NCI-H187 (cell line): ENCODE data around the gene APBA1.
"Not testable (repeated sequence)": the region's sequence is repeated elsewhere in the genome, so short reads cannot be mapped to it uniquely, and the experiment has no call there.

ENCODE experiments used
- DNase-seq, 2 experiments: peaks; one replicate each; lab custom pipeline; 2025; lab: John Stamatoyannopoulos, UW

The APBA1 gene

GRCh38 chr9:69605406-69605805 lies 66.8 kb downstream of the APBA1 start:
- DNase-seq: no peak

DNA sequence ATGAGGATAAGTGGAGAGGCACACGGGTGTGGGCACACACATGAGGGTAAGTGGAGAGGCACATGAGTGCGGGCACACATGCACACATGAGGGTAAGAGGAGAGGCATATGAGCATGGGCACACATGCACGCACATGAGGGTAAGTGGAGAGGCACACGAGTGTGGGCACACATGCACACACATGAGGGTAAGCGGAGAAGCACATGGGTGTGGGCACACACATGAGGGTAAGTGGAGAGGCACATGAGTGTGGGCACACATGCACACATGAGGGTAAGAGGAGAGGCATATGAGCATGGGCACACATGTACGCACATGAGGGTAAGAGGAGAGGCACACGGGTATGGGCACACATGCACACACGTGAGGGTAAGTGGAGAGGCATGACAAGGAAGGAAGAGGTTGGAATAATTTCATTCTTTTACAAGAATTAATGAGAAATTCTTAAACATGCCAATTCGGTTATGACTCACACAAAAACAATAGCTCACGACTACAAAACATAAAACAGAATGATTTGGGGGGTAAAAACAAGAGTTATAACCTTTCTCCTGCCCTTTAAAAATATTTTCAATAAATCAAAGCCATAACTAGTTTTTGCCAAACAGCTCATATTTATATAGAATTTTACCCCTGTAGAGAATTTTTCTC lies 67.5 kb downstream of the APBA1 start:
- DNase-seq: no peak

GRCh38 chr9:69603656-69604055 lies 68.5 kb downstream of the APBA1 start:
- DNase-seq: no peak

DNA sequence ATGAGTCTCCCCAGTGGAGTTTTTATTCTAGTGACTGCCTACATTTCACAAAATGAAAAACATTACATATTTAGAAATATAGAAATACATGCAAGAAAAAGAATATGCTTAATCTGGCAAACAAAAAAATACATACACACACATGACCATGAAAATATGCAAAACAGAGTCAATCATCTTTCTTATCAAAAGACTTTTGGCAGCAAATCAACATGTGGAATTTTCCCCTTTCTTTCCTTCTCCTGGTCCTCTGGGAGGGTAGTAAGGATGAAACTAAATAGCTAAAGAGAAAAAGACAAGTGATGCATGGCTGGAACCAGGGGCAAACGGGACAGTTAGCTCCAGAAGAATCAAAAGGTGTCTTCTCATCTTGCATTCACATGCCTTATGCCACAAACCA lies 69.4 kb downstream of the APBA1 start:
- no peak for DNase-seq

DNA sequence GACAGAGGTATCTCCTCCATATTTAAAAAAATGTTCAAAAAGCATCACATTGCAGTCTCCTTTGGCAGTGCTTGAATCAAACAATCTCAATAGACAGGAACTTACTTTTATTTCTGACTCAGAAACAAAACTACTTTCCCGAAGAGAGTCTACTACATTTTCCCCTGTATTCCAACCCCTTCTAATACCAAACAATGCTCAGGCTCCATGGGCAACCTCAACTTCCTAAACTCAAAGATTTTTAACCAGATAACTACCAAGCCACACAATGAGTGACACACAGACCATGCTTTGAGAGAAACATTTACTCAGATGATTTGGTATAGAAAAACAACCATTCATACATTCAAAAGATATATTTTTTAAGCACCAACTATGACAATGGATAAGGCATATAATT lies 70.5 kb downstream of the APBA1 start:
- no peak for DNase-seq

GRCh38 chr9:69600314-69601047 lies 71.7 kb downstream of the APBA1 start:
- DNase-seq: no peak

- no peak for DNase-seq
These were observed 72.8 kb downstream of the APBA1 start for GRCh38 chr9:69599232-69599971.

DNA sequence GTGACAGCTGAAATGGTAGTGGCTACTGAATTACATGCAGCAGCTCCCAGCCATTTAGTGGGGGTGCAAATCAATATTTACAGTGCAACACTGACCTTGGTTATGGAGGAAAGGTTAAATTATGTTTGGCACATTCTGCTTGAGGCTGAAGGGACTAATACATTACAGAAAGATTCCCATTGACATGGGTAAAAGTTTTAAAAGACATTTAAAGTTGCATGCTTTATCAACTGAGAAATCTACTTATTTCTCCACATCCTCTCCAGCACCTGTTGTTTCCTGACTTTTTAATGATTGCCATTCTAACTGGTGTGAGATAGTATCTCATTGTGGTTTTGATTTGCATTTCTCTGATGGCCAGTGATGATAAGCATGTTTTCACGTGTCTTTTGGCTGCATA lies 75.3 kb downstream of the APBA1 start:
- DNase-seq: not testable (repeated sequence)

- DNase-seq: no peak
These were observed 78.0 kb downstream of the APBA1 start for GRCh38 chr9:69594180-69594579.

GRCh38 chr9:69593756-69594155 lies 78.4 kb downstream of the APBA1 start:
- DNase-seq: no peak

GRCh38 chr9:69593301-69593700 lies 78.9 kb downstream of the APBA1 start:
- no peak for DNase-seq

DNA sequence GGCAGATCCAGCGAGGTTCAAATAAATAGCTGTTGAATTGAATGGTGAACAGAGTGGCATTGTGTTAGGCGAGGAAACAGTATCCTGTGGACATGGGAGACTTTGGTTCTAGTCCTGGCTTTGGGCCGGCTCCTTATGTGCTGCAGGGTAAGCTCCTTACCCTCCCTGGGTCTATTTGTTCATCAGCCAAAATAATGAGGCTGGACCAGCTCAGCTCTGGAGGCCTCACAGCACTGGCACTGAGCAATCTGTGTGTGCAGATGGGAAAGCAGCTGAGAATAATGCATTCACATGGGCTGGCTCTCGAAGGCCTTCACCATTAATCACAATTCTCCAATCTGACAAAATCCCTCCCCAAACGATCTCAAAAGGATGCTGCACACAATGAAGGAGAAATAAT lies 81.9 kb downstream of the APBA1 start:
- DNase-seq: no peak

GRCh38 chr9:69589156-69589555 lies 83.0 kb downstream of the APBA1 start:
- DNase-seq: no peak

DNA sequence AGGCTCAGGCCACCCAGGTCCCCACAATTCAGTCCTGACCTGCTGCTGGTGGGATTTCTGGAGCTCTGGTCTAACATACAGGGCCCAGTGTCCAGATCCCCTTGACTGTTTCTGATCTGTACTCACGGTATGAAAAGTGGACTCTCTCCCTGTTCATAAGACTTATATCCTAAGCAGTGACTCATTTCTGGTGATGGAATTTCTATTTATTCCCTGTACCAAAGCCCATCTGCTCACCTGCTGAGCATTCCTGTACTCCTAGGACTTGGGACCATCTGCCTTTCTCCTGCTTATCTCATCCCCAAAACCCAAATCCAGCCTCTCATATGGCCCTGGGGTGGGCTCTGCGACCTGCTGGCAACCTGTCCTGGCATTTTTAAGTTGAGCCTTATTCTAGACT lies 86.6 kb downstream of the APBA1 start:
- DNase-seq: no peak

- DNase-seq: no peak
These were observed 87.4 kb downstream of the APBA1 start for GRCh38 chr9:69584759-69585158.

DNA sequence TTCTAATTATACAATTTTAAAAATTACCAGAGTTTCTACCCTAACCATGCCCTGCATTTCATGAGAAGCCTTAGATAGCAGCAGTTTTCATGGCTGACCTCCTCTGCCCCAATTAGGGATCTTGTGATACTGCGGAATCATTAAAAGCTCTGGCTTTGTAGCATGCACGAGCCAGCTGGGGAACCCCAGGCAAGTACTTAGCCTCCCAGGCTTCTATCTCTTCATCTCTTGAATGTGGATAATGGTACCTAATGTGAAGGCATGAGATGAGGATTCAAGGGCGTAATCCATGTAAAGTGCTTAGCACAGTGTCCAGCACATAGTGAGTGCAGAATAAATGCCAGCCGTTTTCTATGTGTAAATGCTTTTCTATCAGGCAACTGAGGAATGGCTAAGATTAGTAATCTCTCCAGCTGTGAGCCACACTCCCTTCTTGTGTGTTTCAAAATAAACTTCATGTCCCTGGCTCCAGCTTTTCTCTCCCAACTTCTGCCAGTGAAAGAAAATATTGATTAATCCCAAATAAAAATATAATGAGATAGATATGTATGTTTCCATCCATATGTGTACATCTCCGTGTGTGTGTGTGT lies 88.4 kb downstream of the APBA1 start:
- no peak for DNase-seq

DNA sequence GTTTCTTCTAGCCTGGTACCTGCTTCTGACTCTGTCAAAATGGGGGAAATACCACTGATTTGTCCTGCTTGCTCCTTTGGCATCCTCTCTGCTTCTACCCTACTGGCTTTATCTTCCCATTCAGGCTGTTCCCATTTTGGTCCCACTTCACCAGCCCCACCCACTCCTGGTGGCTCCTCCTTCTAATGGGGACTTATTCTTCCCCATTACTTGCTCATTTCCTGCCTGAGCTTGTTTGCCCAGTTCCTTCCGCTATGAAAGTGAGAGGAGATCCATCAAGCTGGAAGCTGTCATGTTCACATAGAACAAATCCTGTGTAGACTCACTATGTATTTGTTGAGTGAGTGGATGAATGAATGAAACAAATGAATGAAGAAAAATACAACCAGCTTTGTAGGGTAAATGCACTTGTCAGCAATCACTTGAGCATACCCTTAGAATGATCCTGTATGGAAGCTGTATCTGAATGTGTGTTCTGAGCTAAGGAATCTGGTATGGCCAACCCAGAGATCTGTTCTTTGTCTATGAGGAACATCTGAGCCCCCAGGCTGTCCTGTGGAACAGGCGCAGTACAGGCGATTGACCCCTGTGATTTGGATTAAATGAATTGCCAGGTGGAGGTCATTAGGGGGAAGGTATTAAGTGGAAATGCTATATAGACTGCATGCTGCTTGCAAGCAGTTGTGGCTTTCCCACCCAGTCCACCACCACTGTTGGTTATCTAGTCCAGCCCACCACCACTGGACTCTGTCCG lies 89.5 kb downstream of the APBA1 start:
- no peak for DNase-seq

GRCh38 chr9:69582018-69582417 lies 90.2 kb downstream of the APBA1 start:
- no peak for DNase-seq

DNA sequence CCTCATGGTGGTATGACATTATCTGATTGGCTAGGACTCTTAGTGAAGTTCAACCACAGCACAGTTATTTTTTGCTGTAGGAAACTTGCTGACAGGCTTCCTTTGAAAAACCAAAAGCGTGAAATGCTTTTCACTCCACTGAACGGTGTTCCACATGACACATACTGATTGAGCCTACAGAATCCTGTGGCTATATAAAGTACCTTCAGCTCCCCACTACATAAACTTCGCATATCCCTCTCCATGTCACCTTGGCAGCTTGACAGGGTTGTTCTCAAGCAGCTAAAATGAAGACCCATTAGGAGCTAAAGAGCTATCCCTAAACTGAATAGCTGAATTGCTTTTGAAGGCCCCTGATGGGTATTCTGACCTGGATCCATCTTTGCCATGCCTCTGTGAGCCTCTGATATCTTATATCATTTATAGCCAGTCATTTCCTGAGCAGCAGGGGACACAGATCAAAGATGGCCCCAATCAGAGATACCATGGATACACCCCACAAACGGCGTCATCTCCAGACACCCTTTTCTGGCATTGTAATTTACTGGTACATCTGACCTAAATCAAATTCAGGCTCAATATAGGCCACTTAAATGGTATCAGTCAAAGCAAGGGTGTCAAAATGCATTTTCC lies 91.5 kb downstream of the APBA1 start:
- DNase-seq: no peak

- no peak for DNase-seq
These were observed 92.2 kb downstream of the APBA1 start for GRCh38 chr9:69579760-69580581.
